ENCODE results near the gene GPR17.

DNA sequence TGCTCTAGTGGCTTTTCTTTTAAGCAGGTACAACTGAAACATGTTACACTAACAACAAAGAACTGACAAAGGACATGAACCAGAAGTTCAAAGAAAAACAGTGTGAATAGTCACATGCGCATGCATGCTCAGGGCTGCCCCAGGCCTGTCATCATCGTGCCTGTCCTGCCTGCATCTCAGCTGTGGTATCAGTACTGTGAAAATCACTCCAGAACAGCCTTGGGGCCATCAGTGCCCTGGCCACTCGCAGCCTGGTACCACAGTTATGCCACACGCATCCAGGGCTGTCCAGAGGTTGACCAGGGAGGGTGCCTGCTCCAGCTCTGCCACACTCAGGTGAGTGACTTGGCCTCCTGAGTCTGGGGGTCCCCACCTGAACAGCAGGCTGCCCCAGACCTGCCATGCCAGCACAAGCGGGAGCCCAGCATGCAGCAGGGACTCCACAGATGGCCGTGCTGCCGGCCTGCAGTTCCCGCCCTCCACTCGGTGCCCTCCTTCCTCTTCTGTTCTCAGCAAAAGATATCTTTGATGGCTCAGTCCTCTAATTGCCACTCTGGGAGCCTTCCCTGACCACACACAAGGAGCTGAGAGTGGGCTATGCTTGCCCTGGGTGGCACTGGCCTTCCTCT is 17.1 kb downstream of the GPR17 start:
- TF ChIP-seq CTCF (conservative IDR thresholded peaks at IDR 0.05; ENCODE audit: low read length) (no peak), EZH2phosphoT487 (IDR thresholded peaks at IDR 0.05; ENCODE audit: borderline replicate concordance, low read depth, low read length) (no peak)

Data from OCI-LY7 (cell line).